Measurements from ENCODE around the gene LLGL2. TPM values are rescaled to one million over a fixed set of nuclear protein-coding genes. Genes with fewer than 3 reads are reported as not detected.

Gene LLGL2
- total RNA-seq, 1 experiment from 2014 or later = 156 TPM

GRCh38 chr17:75499313-75500022, 26.0 kb upstream of the LLGL2 start:
- TF ChIP-seq EZH2 (IDR thresholded peaks at IDR 0.05; ENCODE audit: low read depth) = no peak
- no peak for TF ChIP-seq CTCF (conservative IDR thresholded peaks at IDR 0.05)
- TSS peak; percentile 15 for BruUV-seq (replicated peaks)
- Histone ChIP-seq H2AFZ (no peak overlapping the region), H4K20me1 (ENCODE audit: insufficient read depth) (no peaks in the 10 kb centered on the region), H3K4me1 (replicated peaks; ENCODE audit: insufficient read depth) (no peaks in the 10 kb centered on the region), H3K79me2 (ENCODE audit: low read depth) (no peaks in the 10 kb centered on the region), H3K36me3 (ENCODE audit: low read depth) (no peaks in the 10 kb centered on the region), H3F3A (ENCODE audit: insufficient read depth, low read depth) (no peaks in the 10 kb centered on the region), H3K27me3 (ENCODE audit: insufficient read depth, low read depth) (no peaks in the 10 kb centered on the region), H3K4me2 (no peak overlapping the region), H3K9me2 (ENCODE audit: insufficient read depth) (no peaks in the 10 kb centered on the region), H3K9me3 (ENCODE audit: insufficient read depth, low read depth) (no peaks in the 10 kb centered on the region), H3K4me3 (no peak overlapping the region), H3K27ac (no peak overlapping the region)
- ChIA-PET CTCF (interaction anchor here (0.6 kb wide), 1 partner anchor 39 kb away, joined by 4 read pairs; no protein-coding TSS in a partner anchor), POLR2A (ENCODE audit: unreplicated experiment) (interaction anchor here (0.6 kb wide), 1 partner anchor 29 kb away, joined by 13 read pairs; no protein-coding TSS in a partner anchor)
- DNase-seq = no peak
- intact Hi-C loops (cut with micrococcal nuclease; ENCODE audit: unreplicated experiment) = loop anchor here (5.0 kb wide), 1 partner anchor 72 kb away; no protein-coding TSS in a partner anchor

- CTCF ChIA-PET = interaction anchor here (0.7 kb wide), 1 partner anchor 72 kb away, joined by 3 read pairs; no protein-coding TSS in a partner anchor
- intact Hi-C loops (cut with micrococcal nuclease; ENCODE audit: unreplicated experiment) = no loop called here
- BruUV-seq (replicated peaks) = TSS peak; percentile 12
These were observed 24.9 kb upstream of the LLGL2 start for GRCh38 chr17:75500419-75501216.

More at GRCh38 chr17:75500419-75501216, 24.9 kb upstream of the LLGL2 start:
- Histone ChIP-seq H3F3A (ENCODE audit: insufficient read depth, low read depth) (no peaks in the 10 kb centered on the region), H3K36me3 (ENCODE audit: low read depth) (no peaks in the 10 kb centered on the region), H3K9me3 (ENCODE audit: insufficient read depth, low read depth) (no peaks in the 10 kb centered on the region), H3K4me2 (no peak overlapping the region), H2AFZ (no peak overlapping the region), H3K4me3 (no peak overlapping the region), H3K79me2 (ENCODE audit: low read depth) (no peaks in the 10 kb centered on the region), H3K4me1 (replicated peaks; ENCODE audit: insufficient read depth) (no peaks in the 10 kb centered on the region), H4K20me1 (ENCODE audit: insufficient read depth) (0 out of 2 replicates have a peak, but pooled peaks cover 3% of the 10 kb centered on the region), H3K9me2 (ENCODE audit: insufficient read depth) (no peaks in the 10 kb centered on the region), H3K27me3 (ENCODE audit: insufficient read depth, low read depth) (no peaks in the 10 kb centered on the region), H3K27ac (no peak overlapping the region)
- DNase-seq = no peak
- TF ChIP-seq EZH2 (IDR thresholded peaks at IDR 0.05; ENCODE audit: low read depth) = no peak
- no peak for TF ChIP-seq CTCF (conservative IDR thresholded peaks at IDR 0.05)
- POLR2A ChIA-PET (ENCODE audit: unreplicated experiment) = no interaction called here

All from PC-9 (cell line).